ENCODE measurements around the gene EBP. TPM values are rescaled to one million over a fixed set of nuclear protein-coding genes. Genes with fewer than 3 reads are reported as not detected.
A peak's percentile ranks its signal among the peaks of the same experiment; 100 is the strongest.

The EBP gene
- total and polyA plus RNA-seq, 9 of the 15 experiments (the other 6 are each of a cell fraction or from before 2014, with no cell fraction given), result 228 to 987 (median 274) TPM

GRCh38 chrX:48475774-48476577, 45.6 kb upstream of the EBP start, which contains the start of gene FTSJ1 (continued):
- 0 out of 2 replicates have a peak, but pooled peaks have one; percentile 37 for TF ChIP-seq JUN (IDR thresholded peaks at IDR 0.05; ENCODE audit: borderline replicate concordance, low read depth, low read length)
- TF ChIP-seq JUN (CRISPR knock-in tag; IDR thresholded peaks at IDR 0.05; ENCODE audit: borderline replicate concordance), result no peak
- TF ChIP-seq RBM15 (IDR thresholded peaks at IDR 0.05; ENCODE audit: insufficient read depth, low read length), result no peak
- TF ChIP-seq ELF1 (tag; IDR thresholded peaks at IDR 0.05), result peak; percentile 65
- no peak for TF ChIP-seq E2F3 (CRISPR knock-in tag; IDR thresholded peaks at IDR 0.05)
- TF ChIP-seq ARHGAP35 (IDR thresholded peaks at IDR 0.05; ENCODE audit: partially characterized antibody), result no peak
- TF ChIP-seq CEBPZ (IDR thresholded peaks at IDR 0.05; ENCODE audit: borderline replicate concordance, low read depth, low read length), result no peak
- no peak for TF ChIP-seq CBFA2T2 (conservative IDR thresholded peaks at IDR 0.05)
- TF ChIP-seq ZNF224 (CRISPR knock-in tag; IDR thresholded peaks at IDR 0.05), result no peak
- peak; percentile 54 for TF ChIP-seq TAF1 (IDR thresholded peaks at IDR 0.05; ENCODE audit: control insufficient read depth, extremely low read depth, insufficient read depth, low read length, severe bottlenecking)
- no peak for TF ChIP-seq BDP1 (IDR thresholded peaks at IDR 0.05; ENCODE audit: insufficient read depth, insufficient read length)
- no peak for TF ChIP-seq ZNF76 (CRISPR knock-in tag; IDR thresholded peaks at IDR 0.05; ENCODE audit: borderline replicate concordance)
- TF ChIP-seq XRCC5 (IDR thresholded peaks at IDR 0.05; ENCODE audit: low read depth, low read length), result 0 out of 2 replicates have a peak, but pooled peaks have one; percentile 48
- TF ChIP-seq SAFB (IDR thresholded peaks at IDR 0.05; ENCODE audit: borderline replicate concordance, low read depth, low read length), result peak; percentile 78; the same call in 1 of the 2 replicates
- no peak for TF ChIP-seq FOXP1 (CRISPR knock-in tag; IDR thresholded peaks at IDR 0.05)
- peak in 1 of 2 experiments; percentile 17; a peak in 1 of 4 replicates for TF ChIP-seq FOXK2 (conservative IDR thresholded peaks at IDR 0.05 in 1 of 2, IDR thresholded peaks at IDR 0.05 in 1 of 2; ENCODE audit: low read depth in 2 of 2)
- peak; percentile 92 for TF ChIP-seq RBFOX2 (IDR thresholded peaks at IDR 0.05; ENCODE audit: low read depth, low read length)
- no peak for TF ChIP-seq THRAP3 (IDR thresholded peaks at IDR 0.05; ENCODE audit: borderline replicate concordance)
- peak; percentile 82 for TF ChIP-seq C11orf30 (IDR thresholded peaks at IDR 0.05; ENCODE audit: low read depth)
- no peak for TF ChIP-seq NFE2L1 (tag; IDR thresholded peaks at IDR 0.05; ENCODE audit: borderline replicate concordance, low read depth)
- peak; percentile 66; the same call in 1 of the 2 replicates for TF ChIP-seq ETV5 (CRISPR knock-in tag; IDR thresholded peaks at IDR 0.05; ENCODE audit: low read depth)
- no peak for TF ChIP-seq SETDB1 (IDR thresholded peaks at IDR 0.05; ENCODE audit: low read length)
- TF ChIP-seq ZBTB34 (CRISPR knock-in tag; IDR thresholded peaks at IDR 0.05), result no peak
- TF ChIP-seq DMBX1 (CRISPR knock-in tag; IDR thresholded peaks at IDR 0.05; ENCODE audit: borderline replicate concordance), result no peak; the same call in 1 of the 2 replicates
